Progenitor cell of endocrine pancreas (in vitro differentiated cells): ENCODE measurements around the gene SH3PXD2B. TPM values are rescaled to one million over a fixed set of nuclear protein-coding genes. Genes with fewer than 3 reads are reported as not detected.

Experiments used
- DNase-seq: peaks from one replicate; pipeline ENCODE4 v3.0.0; 2021; ENCODE audit warnings: low spot score; ENCODE audit not compliant: unreplicated experiment
- H3K27ac Mint-ChIP-seq: 2 replicates; pipeline ENCODE4 v1.8.0; 2021; ENCODE audit warnings: mild to moderate bottlenecking, moderate library complexity, mixed read lengths
- H3K27me3 Mint-ChIP-seq: 2 replicates; pipeline ENCODE4 v1.8.0; 2021; ENCODE audit warnings: mixed read lengths
- H3K36me3 Mint-ChIP-seq: 2 replicates; pipeline ENCODE4 v1.8.0; 2022; ENCODE audit warnings: mixed read lengths; ENCODE audit not compliant: insufficient read depth
- H3K4me1 Mint-ChIP-seq: 2 replicates; pipeline ENCODE4 v1.8.0; 2021; ENCODE audit warnings: low read depth, mixed read lengths
- H3K4me3 Mint-ChIP-seq: 2 replicates; pipeline ENCODE4 v1.8.0; 2021; ENCODE audit warnings: low read depth, mild to moderate bottlenecking, moderate library complexity, mixed read lengths
- H3K9me3 Mint-ChIP-seq: 2 replicates; pipeline ENCODE4 v1.8.0; 2021; ENCODE audit warnings: low read depth, mixed read lengths
- total RNA-seq: library from RNA; stranded (reverse); gene quantifications from 2 replicates; pipeline ENCODE4 v1.2.1, GENCODE V29; 2021
- TF ChIP-seq, protein P1 (sequence below): fragments of 200-600 bp; sonication (generic); IDR thresholded peaks from one replicate; pipeline ENCODE4 v1.5.0; 2021; ENCODE audit warnings: antibody characterized with exemption, mild to moderate bottlenecking; ENCODE audit not compliant: unreplicated experiment

Gene SH3PXD2B
- total RNA-seq, 1 donor from 2014 or later = 79.8 TPM

DNA sequence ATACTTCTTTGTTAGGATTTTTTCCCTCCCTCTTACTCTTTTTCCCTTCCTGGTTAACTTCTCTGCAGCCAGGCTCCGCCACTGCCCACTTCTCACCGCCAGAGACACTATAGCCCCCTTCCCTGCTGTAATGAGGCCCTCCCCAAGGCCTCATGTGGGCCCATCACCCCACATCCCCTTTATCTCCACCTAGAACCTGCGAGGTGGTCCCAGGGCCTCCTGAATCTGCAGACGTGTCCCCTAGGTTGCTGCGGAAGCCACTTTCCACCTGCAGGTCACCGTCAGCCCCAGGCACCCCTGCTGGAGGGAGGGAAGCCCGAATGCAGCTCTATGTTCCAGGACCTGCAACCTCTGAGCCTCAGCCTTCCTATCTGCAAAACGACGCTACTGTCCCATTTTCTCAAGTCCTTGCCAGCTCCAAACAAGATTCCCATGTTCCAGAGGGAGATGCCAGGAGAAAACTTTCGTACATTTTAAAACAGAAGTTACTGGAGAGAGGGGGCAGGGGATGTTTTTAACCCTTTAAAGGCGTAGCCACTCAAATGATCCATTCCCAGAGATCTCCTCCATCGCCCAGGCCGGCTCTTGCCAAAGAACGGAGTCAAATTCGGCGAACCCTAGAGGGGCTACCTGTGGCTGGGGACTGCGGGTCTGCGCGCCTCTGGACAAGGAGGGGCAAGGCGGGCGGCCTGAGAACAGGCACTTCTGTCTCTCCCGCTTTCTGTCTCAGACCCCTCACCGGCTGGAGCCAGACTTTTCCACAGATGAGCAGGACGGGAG is 929 bp downstream of the SH3PXD2B start:
- H3K4me3 Mint-ChIP-seq = peak overlapping the region; percentile 94
- peaks cover 8% of the 10 kb centered on the region for H3K36me3 Mint-ChIP-seq
- DNase-seq = peak; percentile 40
- H3K4me1 Mint-ChIP-seq = peaks cover 16% of the 10 kb centered on the region
- H3K9me3 Mint-ChIP-seq = no peaks in the 10 kb centered on the region
- peaks cover 5% of the 10 kb centered on the region for H3K27me3 Mint-ChIP-seq
- peak overlapping the region; percentile 94 for H3K27ac Mint-ChIP-seq
- TF ChIP-seq, protein P1, sequence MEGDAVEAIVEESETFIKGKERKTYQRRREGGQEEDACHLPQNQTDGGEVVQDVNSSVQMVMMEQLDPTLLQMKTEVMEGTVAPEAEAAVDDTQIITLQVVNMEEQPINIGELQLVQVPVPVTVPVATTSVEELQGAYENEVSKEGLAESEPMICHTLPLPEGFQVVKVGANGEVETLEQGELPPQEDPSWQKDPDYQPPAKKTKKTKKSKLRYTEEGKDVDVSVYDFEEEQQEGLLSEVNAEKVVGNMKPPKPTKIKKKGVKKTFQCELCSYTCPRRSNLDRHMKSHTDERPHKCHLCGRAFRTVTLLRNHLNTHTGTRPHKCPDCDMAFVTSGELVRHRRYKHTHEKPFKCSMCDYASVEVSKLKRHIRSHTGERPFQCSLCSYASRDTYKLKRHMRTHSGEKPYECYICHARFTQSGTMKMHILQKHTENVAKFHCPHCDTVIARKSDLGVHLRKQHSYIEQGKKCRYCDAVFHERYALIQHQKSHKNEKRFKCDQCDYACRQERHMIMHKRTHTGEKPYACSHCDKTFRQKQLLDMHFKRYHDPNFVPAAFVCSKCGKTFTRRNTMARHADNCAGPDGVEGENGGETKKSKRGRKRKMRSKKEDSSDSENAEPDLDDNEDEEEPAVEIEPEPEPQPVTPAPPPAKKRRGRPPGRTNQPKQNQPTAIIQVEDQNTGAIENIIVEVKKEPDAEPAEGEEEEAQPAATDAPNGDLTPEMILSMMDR = peak; percentile 70

DNA sequence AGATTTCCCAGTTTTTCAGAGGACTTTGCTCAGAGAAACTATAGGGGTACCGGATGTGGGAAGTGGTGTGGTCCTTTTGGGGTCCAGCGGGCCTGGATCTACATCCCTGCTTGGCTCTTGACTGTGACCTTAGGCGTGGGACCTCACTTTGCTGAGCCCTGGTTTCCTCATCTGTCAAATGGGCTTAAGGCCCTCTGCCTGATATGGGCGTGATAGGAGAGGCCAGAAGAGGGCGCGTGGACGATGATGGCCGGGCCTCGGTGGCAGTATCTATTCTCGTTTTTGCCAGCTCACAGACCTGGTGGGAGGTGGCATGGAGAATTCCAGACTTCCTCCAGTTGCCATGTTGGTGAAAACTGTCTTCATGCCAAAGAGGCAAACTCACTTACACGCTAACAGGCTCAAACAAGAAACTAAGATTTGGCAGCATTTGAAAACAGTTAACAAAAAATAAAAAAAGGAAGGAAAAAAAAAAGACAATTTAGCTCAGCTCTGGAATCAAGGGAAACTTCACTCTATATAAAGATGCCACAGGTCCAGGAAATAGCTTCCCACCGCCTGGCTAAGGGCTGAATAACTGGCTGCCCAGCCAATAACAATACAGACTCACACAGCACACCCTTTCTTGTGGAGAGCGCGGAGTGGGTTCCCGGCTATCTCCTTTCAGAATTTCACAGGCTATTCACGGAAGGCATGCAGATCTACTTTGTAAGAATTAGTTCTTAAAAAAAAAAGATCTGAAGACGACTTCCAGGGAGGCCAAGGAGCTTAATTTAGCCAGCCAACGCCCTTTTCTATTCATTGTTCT is 1.7 kb downstream of the SH3PXD2B start:
- H3K36me3 Mint-ChIP-seq = peaks cover 8% of the 10 kb centered on the region
- TF ChIP-seq, protein P1 = no peak
- no peaks in the 10 kb centered on the region for H3K27me3 Mint-ChIP-seq
- H3K9me3 Mint-ChIP-seq = no peaks in the 10 kb centered on the region
- DNase-seq = no peak
- peak overlapping the region; percentile 94 for H3K4me3 Mint-ChIP-seq
- peak overlapping the region; percentile 94 for H3K27ac Mint-ChIP-seq
- H3K4me1 Mint-ChIP-seq = peaks cover 16% of the 10 kb centered on the region

- peaks cover 8% of the 10 kb centered on the region for H3K36me3 Mint-ChIP-seq
- no peaks in the 10 kb centered on the region for H3K27me3 Mint-ChIP-seq
- H3K9me3 Mint-ChIP-seq = no peaks in the 10 kb centered on the region
- no peak overlapping the region for H3K4me3 Mint-ChIP-seq
- TF ChIP-seq, protein P1 = no peak
- H3K27ac Mint-ChIP-seq = no peak overlapping the region
- peaks cover 17% of the 10 kb centered on the region for H3K4me1 Mint-ChIP-seq
- DNase-seq = no peak
Observed at GRCh38 chr5:172451771-172452197, 2.5 kb downstream of the SH3PXD2B start.

- TF ChIP-seq, protein P1 = peak; percentile 65
- no peak overlapping the region for H3K27ac Mint-ChIP-seq
- H3K9me3 Mint-ChIP-seq = no peaks in the 10 kb centered on the region
- H3K4me1 Mint-ChIP-seq = peaks cover 18% of the 10 kb centered on the region
- H3K27me3 Mint-ChIP-seq = no peaks in the 10 kb centered on the region
- peaks cover 8% of the 10 kb centered on the region for H3K36me3 Mint-ChIP-seq
- H3K4me3 Mint-ChIP-seq = peak overlapping the region; percentile 49
- no peak for DNase-seq
Observed at GRCh38 chr5:172450861-172451695, 3.2 kb downstream of the SH3PXD2B start.

GRCh38 chr5:172450453-172450852 is 3.9 kb downstream of the SH3PXD2B start:
- no peak overlapping the region for H3K4me3 Mint-ChIP-seq
- TF ChIP-seq, protein P1 = no peak
- H3K36me3 Mint-ChIP-seq = peaks cover 8% of the 10 kb centered on the region
- H3K27ac Mint-ChIP-seq = no peak overlapping the region
- no peaks in the 10 kb centered on the region for H3K27me3 Mint-ChIP-seq
- peaks cover 18% of the 10 kb centered on the region for H3K4me1 Mint-ChIP-seq
- no peaks in the 10 kb centered on the region for H3K9me3 Mint-ChIP-seq
- no peak for DNase-seq
